Gastrocnemius medialis (tissue), 4 donors: Measurements from ENCODE around the gene DENND5B. TPM values are rescaled to one million over a fixed set of nuclear protein-coding genes. Genes with fewer than 3 reads are reported as not detected.

ENCODE experiments used
- ATAC-seq, 2 donors: fragments of 150-250 bp; one replicate each; pipeline ENCODE4 v1.9.1; 2016
- DNase-seq, 2 donors: peaks; one replicate each; pipeline ENCODE4 v3.0.0-alpha.2; 2019
- H3K27ac ChIP-seq, 4 donors: fragments of 200-600 bp; sonication (generic); 1 replicate in 1 of 4; 2 replicates in 3 of 4; pipeline ENCODE4 v1.5.1; 2016 to 2018; ENCODE audit warnings: mild to moderate bottlenecking in 2 of 4, moderate library complexity in 1 of 4
- H3K27me3 ChIP-seq, 3 donors: fragments of 200-600 bp; sonication (generic) in 2 of 3; 1 replicate in 1 of 3; 2 replicates in 2 of 3; pipeline versions ENCODE4 v1.5.1 to v1.6.0; 2016 to 2019; ENCODE audit warnings: mild to moderate bottlenecking in 1 of 3, moderate library complexity in 1 of 3
- H3K36me3 ChIP-seq, 2 donors: fragments of 200-600 bp; sonication (generic) in 1 of 2; one replicate each; pipeline ENCODE4 v1.5.1; 2017 to 2018
- H3K4me1 ChIP-seq, 2 donors: fragments of 200-600 bp; sonication (generic) in 1 of 2; one replicate each; pipeline ENCODE4 v1.5.1; 2016 to 2017; ENCODE audit warnings: mild to moderate bottlenecking in 2 of 2
- H3K4me3 ChIP-seq, 4 donors: fragments of 200-600 bp; sonication (generic) in 3 of 4; 1 replicate in 1 of 4; 2 replicates in 3 of 4; pipeline ENCODE4 v1.5.1; 2016 to 2019; ENCODE audit warnings: mild to moderate bottlenecking in 2 of 4
- H3K9me3 ChIP-seq, 3 donors: fragments of 200-600 bp; sonication (generic) in 2 of 3; 1 replicate in 1 of 3; 2 replicates in 2 of 3; pipeline ENCODE4 v1.5.1; 2016 to 2019
- POLR2A ChIP-seq, 2 donors: fragments of 450-650 bp; IDR thresholded peaks; one replicate each; pipeline ENCODE4 v1.6.1; 2017; ENCODE audit warnings: antibody characterized with exemption in 2 of 2, mild to moderate bottlenecking in 2 of 2, moderate library complexity in 2 of 2
- in situ Hi-C, 4 donors: fragments of 200-750 bp; cut with MboI; loops; one replicate each; pipeline versions ENCODE4 v1.15.0 to v1.8.0; 2017; ENCODE audit warnings: low sequenced_read_pairs in 4 of 4
- intact Hi-C: fragments of 100-400 bp; cut with DNase I; formaldehyde crosslinking; loops from one replicate; pipeline ENCODE4 v1.15.1; 2023; ENCODE audit warnings: low total_unique reads
- total RNA-seq, 4 donors: library from RNA; depleted of rRNA; stranded (reverse); fragments of >200 nt; gene quantifications; one replicate each; pipeline versions ENCODE4 v1.1.0 to v1.2.3, GENCODE V29; 2016
- TF ChIP-seq, protein P1 (sequence below), 5 experiments: fragments of 450-650 bp in 3 of 5; fragments of 200-600 bp in 2 of 5; sonication (generic) in 2 of 5; IDR thresholded peaks in 4 of 5; conservative IDR thresholded peaks in 1 of 5; 1 replicate in 4 of 5; 2 replicates in 1 of 5; pipeline ENCODE4 v1.5.1; 2016 to 2019; ENCODE audit warnings: antibody characterized with exemption in 5 of 5, mild to moderate bottlenecking in 3 of 5, moderate library complexity in 3 of 5

DENND5B gene
- total RNA-seq, 4 donors from 2014 or later = 12.5 to 33.7 (median 26.7) TPM

DNA sequence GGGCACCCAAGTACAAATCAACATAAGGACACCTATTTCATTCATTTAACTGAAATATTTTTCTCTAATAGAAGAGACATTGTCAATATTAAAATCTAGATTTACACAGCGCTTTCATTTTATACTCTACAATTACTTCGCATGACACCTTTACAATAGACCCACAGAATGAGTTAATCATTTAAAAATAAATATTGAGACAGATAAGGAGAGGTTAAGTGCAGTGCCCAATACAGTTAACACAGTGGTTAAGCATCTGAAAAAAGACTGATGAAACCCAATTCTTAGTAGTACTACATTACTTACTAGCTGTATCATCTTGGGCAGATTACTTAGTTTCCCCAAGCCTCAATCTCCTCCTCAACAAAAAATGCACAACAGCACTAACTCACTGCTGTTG lies 116.2 kb downstream of the DENND5B start:
- DNase-seq (no peak), ATAC-seq (no peak)
- H3K27me3 ChIP-seq = no peaks in the 10 kb centered on the region
- TF ChIP-seq, protein P1, sequence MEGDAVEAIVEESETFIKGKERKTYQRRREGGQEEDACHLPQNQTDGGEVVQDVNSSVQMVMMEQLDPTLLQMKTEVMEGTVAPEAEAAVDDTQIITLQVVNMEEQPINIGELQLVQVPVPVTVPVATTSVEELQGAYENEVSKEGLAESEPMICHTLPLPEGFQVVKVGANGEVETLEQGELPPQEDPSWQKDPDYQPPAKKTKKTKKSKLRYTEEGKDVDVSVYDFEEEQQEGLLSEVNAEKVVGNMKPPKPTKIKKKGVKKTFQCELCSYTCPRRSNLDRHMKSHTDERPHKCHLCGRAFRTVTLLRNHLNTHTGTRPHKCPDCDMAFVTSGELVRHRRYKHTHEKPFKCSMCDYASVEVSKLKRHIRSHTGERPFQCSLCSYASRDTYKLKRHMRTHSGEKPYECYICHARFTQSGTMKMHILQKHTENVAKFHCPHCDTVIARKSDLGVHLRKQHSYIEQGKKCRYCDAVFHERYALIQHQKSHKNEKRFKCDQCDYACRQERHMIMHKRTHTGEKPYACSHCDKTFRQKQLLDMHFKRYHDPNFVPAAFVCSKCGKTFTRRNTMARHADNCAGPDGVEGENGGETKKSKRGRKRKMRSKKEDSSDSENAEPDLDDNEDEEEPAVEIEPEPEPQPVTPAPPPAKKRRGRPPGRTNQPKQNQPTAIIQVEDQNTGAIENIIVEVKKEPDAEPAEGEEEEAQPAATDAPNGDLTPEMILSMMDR (IDR thresholded peaks at IDR 0.05 in 4 of 5, conservative IDR thresholded peaks at IDR 0.05 in 1 of 5) = no peak
- no peak for TF ChIP-seq POLR2A (IDR thresholded peaks at IDR 0.05)
- in situ Hi-C loops (no loop called here), intact Hi-C loops (no loop called here)
- no peak overlapping the region for H3K4me3 ChIP-seq
- no peaks in the 10 kb centered on the region for H3K4me1 ChIP-seq
- H3K9me3 ChIP-seq = no peaks in the 10 kb centered on the region
- no peak overlapping the region for H3K27ac ChIP-seq
- peaks cover 0 to 8% of the 10 kb centered on the region in 2 donors for H3K36me3 ChIP-seq

DNA sequence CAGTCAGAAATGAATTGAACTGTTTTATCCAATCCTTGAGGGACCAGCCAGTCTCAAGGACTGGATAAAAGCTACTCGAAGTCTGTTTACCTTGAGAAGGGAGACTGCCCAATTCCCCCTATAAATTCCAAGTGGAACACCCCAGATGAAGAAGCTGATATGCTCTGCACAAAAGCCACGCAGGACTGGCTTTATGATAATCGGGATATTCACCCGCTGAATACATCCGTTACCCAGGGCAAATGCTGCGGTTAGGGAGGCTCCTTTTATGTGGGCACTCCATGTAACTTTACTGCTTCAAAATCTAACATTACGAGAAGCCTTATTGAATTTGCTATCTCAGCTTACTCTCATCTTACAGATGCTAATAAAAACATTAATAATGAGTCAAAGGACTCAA lies 119.1 kb downstream of the DENND5B start:
- DNase-seq = no peak
- Histone ChIP-seq H3K4me3 (no peak overlapping the region), H3K4me1 (no peaks in the 10 kb centered on the region), H3K27me3 (no peaks in the 10 kb centered on the region), H3K27ac (no peak overlapping the region), H3K9me3 (no peaks in the 10 kb centered on the region), H3K36me3 (no peaks in the 10 kb centered on the region)
- no peak for TF ChIP-seq POLR2A (IDR thresholded peaks at IDR 0.05)
- TF ChIP-seq, protein P1 (IDR thresholded peaks at IDR 0.05 in 4 of 5, conservative IDR thresholded peaks at IDR 0.05 in 1 of 5) = no peak
- intact Hi-C loops (no loop called here), in situ Hi-C loops (no loop called here)
- no peak for ATAC-seq

DNA sequence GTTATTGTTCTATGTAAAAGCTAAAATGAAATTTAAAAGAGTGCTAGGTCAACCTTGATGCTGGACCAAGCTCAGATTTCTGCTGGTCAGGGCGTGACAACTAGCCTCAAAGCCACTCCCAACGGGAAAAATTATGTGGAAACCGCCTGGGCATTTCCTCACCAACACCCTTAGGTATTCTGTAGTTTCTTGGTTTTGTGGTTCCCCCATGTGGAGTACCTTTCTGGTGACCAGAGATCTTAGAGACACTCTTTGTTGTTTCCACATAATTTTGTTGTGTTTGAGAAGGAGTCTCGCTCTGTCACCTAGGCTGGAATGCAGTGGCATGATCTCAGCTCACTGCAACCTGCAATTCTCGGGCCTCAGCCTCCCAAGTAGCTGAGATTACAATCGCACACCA lies 119.9 kb downstream of the DENND5B start:
- no peak for DNase-seq
- H3K36me3 ChIP-seq = no peaks in the 10 kb centered on the region
- intact Hi-C loops (no loop called here), in situ Hi-C loops (no loop called here)
- H3K9me3 ChIP-seq = no peaks in the 10 kb centered on the region
- H3K4me1 ChIP-seq = no peaks in the 10 kb centered on the region
- H3K27me3 ChIP-seq = no peaks in the 10 kb centered on the region
- H3K4me3 ChIP-seq = no peak overlapping the region
- no peak for ATAC-seq
- TF ChIP-seq, protein P1 (IDR thresholded peaks at IDR 0.05 in 4 of 5, conservative IDR thresholded peaks at IDR 0.05 in 1 of 5) = no peak
- TF ChIP-seq POLR2A (IDR thresholded peaks at IDR 0.05) = no peak
- H3K27ac ChIP-seq = no peak overlapping the region

DNA sequence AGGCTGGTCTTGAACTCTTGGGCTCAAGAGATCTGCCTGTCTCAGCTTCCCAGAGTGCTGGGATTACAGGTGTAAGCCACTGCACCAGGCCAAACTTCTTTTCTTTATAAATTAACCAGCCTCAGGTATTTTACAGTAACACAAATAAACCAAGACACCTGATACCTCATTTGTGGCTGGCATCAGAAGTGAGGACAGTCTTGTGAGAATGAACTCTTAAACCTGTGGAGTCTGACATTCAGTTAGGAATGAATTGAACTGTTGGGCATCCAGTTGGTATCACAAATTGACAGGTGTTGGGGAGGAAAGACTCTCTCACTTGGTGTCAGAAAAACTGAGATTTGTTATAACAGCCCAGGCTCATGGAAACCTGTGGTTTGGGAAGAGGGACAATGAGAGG lies 120.5 kb downstream of the DENND5B start:
- Histone ChIP-seq H3K27ac (no peak overlapping the region), H3K27me3 (no peaks in the 10 kb centered on the region), H3K9me3 (no peaks in the 10 kb centered on the region), H3K36me3 (no peaks in the 10 kb centered on the region), H3K4me1 (no peaks in the 10 kb centered on the region), H3K4me3 (no peak overlapping the region)
- intact Hi-C loops (no loop called here), in situ Hi-C loops (no loop called here)
- TF ChIP-seq, protein P1 (IDR thresholded peaks at IDR 0.05 in 4 of 5, conservative IDR thresholded peaks at IDR 0.05 in 1 of 5) = no peak
- no peak for TF ChIP-seq POLR2A (IDR thresholded peaks at IDR 0.05)
- ATAC-seq = no peak
- DNase-seq = no peak

DNA sequence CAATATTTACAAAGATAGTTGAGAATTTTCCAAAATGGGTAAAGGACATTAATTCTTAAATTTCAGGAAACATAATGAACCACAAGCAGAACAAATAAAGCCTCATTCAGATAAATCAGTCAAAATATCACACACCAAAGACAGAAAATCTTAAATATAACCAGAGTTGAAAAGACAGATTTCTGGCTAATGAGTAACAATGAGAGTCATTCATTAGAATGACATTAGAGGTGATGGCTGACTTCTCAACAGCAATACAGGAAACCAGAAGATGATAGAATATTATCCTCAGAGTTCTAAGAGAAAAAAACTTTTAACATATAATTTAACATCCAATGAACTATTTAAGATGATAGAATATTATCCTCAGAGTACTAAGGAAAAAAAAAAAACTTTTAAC lies 124.2 kb downstream of the DENND5B start:
- Histone ChIP-seq H3K27ac (no peak overlapping the region), H3K36me3 (no peaks in the 10 kb centered on the region), H3K9me3 (no peaks in the 10 kb centered on the region), H3K4me1 (no peaks in the 10 kb centered on the region), H3K4me3 (no peak overlapping the region), H3K27me3 (no peaks in the 10 kb centered on the region)
- intact Hi-C loops (no loop called here), in situ Hi-C loops (no loop called here)
- no peak for DNase-seq
- ATAC-seq = no peak
- no peak for TF ChIP-seq POLR2A (IDR thresholded peaks at IDR 0.05)
- TF ChIP-seq, protein P1 (IDR thresholded peaks at IDR 0.05 in 4 of 5, conservative IDR thresholded peaks at IDR 0.05 in 1 of 5) = no peak
